Head of caudate nucleus (tissue), 42 donors: ENCODE results near the gene SLC35D2.
"Not testable (repeated sequence)": the region's sequence is repeated elsewhere in the genome, so short reads cannot be mapped to it uniquely, and the experiment has no call there.

Experiments used
- DNase-seq, 42 donors: peaks; one replicate each; pipeline versions ENCODE4 v3.0.0 to v3.0.0-alpha.2; 2020 to 2021; ENCODE audit warnings: mixed read lengths in 7 of 42
- intact Hi-C: fragments of 100-400 bp; cut with DNase I; formaldehyde crosslinking; loops from one replicate; pipeline ENCODE4 v1.15.0; 2022

SLC35D2 gene

GRCh38 chr9:96376891-96377874 is 6.3 kb downstream of the SLC35D2 start:
- no peak for DNase-seq
- intact Hi-C loops = no loop called here

- intact Hi-C loops, DNase-seq: not testable (repeated sequence)
Observed at GRCh38 chr9:96375507-96375906, 8.0 kb downstream of the SLC35D2 start.

GRCh38 chr9:96367943-96368342 is 15.6 kb downstream of the SLC35D2 start:
- intact Hi-C loops = no loop called here
- no peak for DNase-seq

DNA sequence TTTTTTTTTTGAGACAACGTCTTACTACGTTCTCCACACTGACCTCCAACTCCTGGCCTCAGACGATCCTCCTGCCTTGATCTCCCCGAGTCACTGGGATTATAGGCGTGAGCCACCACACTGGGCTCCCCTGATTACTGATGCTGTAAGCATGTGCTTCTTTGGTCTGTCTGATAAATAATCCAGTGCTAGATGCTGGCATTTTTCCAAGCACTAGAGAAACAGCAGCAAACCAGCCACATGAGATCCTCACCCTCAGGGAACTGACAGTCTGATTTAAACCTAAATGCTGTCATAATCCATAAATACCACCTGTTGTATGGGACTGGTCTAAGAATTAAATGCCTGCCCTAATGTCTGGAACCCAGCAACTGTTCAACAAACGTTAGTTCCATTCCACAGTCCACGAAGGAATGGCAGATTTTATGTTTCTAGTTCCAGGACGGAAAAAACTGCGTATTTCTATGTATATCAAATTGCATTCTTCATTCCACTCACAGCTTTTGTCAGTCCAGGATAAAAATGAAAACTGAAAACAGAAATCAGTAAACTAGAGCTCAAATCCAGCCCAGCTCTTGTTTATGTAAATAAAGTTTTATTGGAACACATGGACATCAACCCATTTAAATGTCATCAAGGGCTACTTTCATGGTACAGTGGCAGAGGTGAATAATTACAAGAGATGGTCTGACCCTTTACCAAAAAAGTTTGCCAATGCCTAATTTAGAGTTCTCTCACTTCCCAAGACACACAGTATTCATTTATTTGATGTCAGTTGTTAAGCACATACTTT is 20.1 kb downstream of the SLC35D2 start:
- DNase-seq = no peak
- intact Hi-C loops = no loop called here

DNA sequence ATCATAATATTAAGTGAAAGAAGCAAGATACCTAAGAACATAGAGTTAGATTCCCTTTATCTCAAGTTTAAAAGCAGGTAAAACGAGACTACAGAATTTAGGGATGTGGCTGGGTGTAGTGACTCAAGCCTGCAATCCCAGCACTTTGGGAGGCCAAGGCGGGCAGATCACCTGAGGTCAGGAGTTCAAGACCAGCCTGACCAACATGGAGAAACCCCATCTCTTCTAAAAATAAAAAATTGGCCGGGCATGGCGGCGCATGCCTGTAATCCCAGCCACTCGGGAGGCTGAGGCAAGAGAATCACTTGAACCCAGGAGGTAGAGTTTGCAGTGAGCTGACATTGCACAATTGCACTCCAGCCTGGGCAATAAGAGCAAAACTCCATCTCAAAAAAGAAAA is 21.4 kb downstream of the SLC35D2 start:
- DNase-seq, intact Hi-C loops: not testable (repeated sequence)

DNA sequence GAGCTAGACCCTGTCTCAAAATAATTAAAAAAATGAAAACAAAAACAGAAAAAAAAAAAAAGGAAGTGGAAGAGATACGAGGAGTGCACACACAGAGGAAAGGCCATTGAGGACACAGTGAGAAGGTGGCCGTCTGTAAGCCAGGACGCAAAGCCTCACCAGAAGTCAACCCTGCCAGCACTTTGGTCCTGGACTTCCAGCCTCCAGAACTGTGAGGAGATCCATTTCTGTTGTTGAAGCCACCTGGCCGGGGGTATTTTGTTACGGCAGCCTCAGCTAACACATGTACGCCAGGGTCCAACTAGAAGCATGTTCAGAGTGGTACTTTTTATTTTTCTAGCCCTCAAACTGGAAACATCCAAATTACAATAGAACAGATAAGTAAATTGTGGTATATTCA is 21.8 kb downstream of the SLC35D2 start:
- intact Hi-C loops = no loop called here
- DNase-seq = no peak

DNA sequence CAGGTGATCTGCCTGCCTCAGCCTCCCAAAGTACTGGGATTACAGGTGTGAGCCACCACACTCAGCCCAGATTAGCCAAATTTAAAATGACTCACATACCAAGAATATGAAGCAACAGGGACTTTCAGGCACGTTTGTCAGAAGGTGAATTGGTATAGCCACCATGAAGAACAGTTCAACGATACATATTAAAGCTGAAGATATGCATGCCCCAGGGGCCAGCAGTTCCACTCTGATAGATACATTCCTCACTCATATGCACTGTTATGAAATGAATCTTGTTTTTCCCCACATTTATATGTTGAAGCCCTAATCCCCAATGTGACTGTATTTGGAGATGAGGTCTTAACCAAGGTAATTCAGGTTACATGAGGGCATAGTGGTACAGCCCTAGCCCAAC is 22.5 kb downstream of the SLC35D2 start:
- DNase-seq = no peak
- intact Hi-C loops = no loop called here

DNA sequence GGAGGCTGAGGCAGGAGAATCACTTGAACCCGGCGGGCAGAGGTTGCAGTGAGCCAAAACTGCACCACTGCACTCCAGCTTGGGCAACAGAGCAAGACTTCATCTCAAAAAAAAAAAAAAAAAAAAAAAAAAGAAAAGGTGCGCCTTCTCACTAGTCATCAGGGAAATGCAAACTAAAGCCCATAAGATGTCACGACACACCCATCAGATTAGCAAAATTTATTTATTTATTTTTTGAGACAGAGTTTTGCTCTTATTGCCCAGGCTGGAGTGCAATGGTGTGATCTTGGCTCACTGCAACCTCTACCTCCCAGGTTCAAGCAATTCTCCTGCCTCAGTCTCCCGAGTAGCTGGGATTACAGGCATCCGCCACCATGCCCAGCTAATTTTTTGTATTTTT is 23.0 kb downstream of the SLC35D2 start:
- DNase-seq, intact Hi-C loops: not testable (repeated sequence)

GRCh38 chr9:96350866-96351265 is 32.6 kb downstream of the SLC35D2 start:
- DNase-seq = peak in 30 of 42 donors; percentile 18 to 84 (median 59)
- intact Hi-C loops = no loop called here

DNA sequence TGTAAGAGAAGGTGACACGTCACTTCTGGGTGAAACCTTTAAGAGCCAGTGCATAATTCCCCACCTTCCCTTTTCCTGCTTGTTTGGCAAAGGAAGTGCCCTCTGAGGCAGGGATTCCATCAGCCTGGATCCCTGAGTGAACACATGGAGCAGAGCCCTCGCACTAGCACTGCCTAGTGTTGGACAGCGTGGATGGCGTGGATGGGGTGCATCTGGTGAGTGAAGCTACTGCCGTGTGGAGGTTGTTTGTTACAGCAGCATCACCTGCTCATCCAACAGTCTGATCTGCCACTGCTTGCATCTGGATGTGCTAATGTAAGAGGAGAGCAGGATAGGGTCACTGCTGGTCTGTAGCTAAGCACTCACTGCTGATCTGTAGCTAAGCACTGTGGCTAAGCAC is 35.2 kb downstream of the SLC35D2 start:
- intact Hi-C loops = loop anchor here (10.0 kb wide), 1 partner anchor 67 kb away; the partner anchor contains the start of gene ZNF367
- DNase-seq = no peak

DNA sequence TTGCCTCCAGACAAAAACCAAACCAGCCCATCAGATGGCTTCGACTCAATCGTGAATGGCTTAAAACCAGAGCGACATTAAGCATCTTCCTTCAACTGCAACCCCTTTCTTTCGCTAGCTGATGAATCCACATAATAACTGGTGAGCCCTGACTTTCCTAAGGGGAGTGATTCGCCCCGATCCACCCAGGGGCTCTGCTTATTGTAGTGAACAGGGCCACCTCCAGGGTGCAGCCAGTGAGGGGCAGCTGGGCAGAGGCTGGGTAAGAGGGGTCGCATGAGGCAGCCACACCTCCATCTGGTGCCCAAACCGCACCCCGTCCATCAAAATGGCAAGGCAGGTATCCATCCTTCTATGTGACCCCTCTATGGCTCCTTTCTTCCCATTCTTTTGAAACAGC is 38.0 kb downstream of the SLC35D2 start:
- intact Hi-C loops = loop anchor here (10.0 kb wide), 1 partner anchor 69 kb away; the partner anchor contains the start of gene ZNF367
- peak in 1 of 42 donors; percentile 16 for DNase-seq

GRCh38 chr9:96344458-96345180 is 38.9 kb downstream of the SLC35D2 start:
- intact Hi-C loops = loop anchor here (10.0 kb wide), 1 partner anchor 70 kb away; the partner anchor contains the start of gene ZNF367
- DNase-seq = peak in 41 of 42 donors; percentile 10 to 84 (median 58)

GRCh38 chr9:96343515-96344360 is 39.8 kb downstream of the SLC35D2 start:
- intact Hi-C loops = loop anchor here (10.0 kb wide), 1 partner anchor 71 kb away; the partner anchor contains the start of gene ZNF367
- no peak for DNase-seq

- peak in 2 of 42 donors; percentile 26 to 42 for DNase-seq
- intact Hi-C loops = loop anchor here (10.0 kb wide), 1 partner anchor 72 kb away; the partner anchor contains the start of gene ZNF367
Observed at GRCh38 chr9:96342571-96343245, 40.8 kb downstream of the SLC35D2 start.

DNA sequence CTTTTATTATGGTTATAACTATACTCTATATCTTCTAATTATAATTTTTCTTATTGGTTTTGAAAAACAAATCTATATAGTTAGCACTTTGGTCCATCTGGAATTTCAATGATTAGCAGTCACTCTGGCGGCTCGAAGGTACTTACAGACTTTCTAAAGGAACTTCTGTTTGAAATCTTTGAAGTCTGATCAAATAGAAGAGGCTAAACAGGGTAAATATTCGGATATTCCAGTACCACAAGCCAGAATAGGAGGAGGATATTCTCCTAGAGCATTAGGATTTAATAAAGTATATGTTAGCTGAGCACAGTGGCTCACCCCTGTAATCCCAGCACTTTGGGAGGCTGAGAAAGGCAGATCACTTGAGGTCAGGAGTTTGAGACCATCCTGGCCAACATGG is 42.8 kb downstream of the SLC35D2 start:
- intact Hi-C loops = loop anchor here (10.0 kb wide), 1 partner anchor 74 kb away; the partner anchor contains the start of gene ZNF367

GRCh38 chr9:96338299-96338698 is 45.2 kb downstream of the SLC35D2 start:
- intact Hi-C loops = no loop called here
- DNase-seq = no peak

More for the DNA sequence above, 42.8 kb downstream of the SLC35D2 start:
- no peak for DNase-seq

DNA sequence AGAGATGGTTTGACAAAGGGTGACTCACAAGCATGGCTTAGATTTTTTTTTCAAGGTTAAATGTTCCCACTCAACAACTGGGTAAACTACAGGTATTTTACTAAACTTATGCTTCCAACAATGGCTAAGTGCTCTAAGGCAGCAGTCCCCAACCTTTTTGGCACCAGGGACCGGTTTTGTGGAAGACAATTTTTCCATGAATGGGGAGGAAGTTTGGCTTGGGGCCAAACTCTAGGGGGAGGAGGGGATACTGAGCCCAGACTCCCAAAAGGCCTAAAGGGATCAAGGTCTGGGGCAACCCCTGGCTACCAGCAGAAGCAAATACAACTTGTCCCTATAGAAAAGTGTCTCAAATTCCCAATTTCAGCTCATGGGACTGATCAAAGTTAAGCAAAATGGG is 49.6 kb downstream of the SLC35D2 start:
- DNase-seq = no peak
- intact Hi-C loops = no loop called here
